ENCODE data around the gene ANGPT4.

The ANGPT4 gene

DNA sequence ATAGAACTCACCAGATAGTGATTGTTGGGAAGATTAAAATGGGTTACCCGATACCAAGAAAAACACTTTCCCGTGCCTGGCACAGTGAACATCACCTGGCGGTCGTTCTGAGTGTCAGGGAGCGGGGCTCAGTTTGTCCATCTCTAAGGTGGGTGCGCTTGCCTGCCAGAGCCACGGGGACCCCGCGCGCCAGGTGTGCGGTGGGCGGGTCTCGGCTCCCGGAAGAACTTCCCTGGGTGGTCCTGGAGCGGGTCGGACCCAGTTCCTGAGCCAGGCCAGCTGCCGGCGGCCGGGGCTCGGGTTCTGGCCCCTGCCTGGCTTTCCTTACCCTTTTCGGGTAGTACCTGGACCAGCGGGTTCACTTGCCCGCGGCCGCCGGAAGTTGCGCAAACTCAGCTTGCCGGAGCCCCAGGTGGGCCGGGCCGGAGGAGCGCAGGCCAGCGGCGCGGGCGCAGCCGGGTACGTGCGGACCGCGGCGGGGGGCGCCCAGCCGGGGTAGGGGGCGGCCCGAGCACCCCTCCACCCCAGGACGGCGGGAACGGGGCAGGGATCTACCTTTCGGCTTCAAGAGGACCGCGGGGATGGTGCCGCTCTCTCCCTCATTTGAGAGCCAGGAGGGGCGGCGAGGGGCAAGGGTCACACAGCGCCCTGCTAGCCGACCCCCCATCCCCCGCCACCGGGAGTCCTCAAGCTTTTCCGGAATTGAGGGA, 75.1 kb downstream of the ANGPT4 start:
- no peak overlapping the region for H2AFZ ChIP-seq (ENCODE audit: low read length)
- peaks cover 37% of the 10 kb centered on the region for H3K4me1 ChIP-seq (ENCODE audit: insufficient read depth, low read length, severe bottlenecking)
- TF ChIP-seq EZH2 (IDR thresholded peaks at IDR 0.05; ENCODE audit: borderline replicate concordance, low read length), result no peak
- TF ChIP-seq, protein P1, sequence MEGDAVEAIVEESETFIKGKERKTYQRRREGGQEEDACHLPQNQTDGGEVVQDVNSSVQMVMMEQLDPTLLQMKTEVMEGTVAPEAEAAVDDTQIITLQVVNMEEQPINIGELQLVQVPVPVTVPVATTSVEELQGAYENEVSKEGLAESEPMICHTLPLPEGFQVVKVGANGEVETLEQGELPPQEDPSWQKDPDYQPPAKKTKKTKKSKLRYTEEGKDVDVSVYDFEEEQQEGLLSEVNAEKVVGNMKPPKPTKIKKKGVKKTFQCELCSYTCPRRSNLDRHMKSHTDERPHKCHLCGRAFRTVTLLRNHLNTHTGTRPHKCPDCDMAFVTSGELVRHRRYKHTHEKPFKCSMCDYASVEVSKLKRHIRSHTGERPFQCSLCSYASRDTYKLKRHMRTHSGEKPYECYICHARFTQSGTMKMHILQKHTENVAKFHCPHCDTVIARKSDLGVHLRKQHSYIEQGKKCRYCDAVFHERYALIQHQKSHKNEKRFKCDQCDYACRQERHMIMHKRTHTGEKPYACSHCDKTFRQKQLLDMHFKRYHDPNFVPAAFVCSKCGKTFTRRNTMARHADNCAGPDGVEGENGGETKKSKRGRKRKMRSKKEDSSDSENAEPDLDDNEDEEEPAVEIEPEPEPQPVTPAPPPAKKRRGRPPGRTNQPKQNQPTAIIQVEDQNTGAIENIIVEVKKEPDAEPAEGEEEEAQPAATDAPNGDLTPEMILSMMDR (IDR thresholded peaks at IDR 0.05; ENCODE audit: low read length), result no peak
- no peaks in the 10 kb centered on the region for H3K36me3 ChIP-seq (ENCODE audit: insufficient read depth, low read length)
- H3K9me3 ChIP-seq (ENCODE audit: low read length), result no peaks in the 10 kb centered on the region
- no peaks in the 10 kb centered on the region for H3K79me2 ChIP-seq (ENCODE audit: insufficient read depth, low read length)
- H3K9me2 ChIP-seq (ENCODE audit: low read depth, low read length), result no peaks in the 10 kb centered on the region
- no peaks in the 10 kb centered on the region for H4K20me1 ChIP-seq (ENCODE audit: insufficient read depth, low read length)
- H3K9ac ChIP-seq (ENCODE audit: low read length), result peak overlapping the region; percentile 50; the same call in 1 of the 2 replicates
- no peaks in the 10 kb centered on the region; the same call in 1 of the 2 replicates for H3K27me3 ChIP-seq (ENCODE audit: insufficient read depth, low read length)
- H3F3A ChIP-seq (ENCODE audit: insufficient read depth, low read length), result no peaks in the 10 kb centered on the region
- H3K27ac ChIP-seq (ENCODE audit: low read depth, low read length, poor library complexity, severe bottlenecking), result no peak overlapping the region
- peak overlapping the region; percentile 58 for H3K4me3 ChIP-seq (ENCODE audit: low read depth, low read length, poor library complexity, severe bottlenecking)
- peak overlapping the region; percentile 65 for H3K4me2 ChIP-seq (ENCODE audit: low read length)

DNA sequence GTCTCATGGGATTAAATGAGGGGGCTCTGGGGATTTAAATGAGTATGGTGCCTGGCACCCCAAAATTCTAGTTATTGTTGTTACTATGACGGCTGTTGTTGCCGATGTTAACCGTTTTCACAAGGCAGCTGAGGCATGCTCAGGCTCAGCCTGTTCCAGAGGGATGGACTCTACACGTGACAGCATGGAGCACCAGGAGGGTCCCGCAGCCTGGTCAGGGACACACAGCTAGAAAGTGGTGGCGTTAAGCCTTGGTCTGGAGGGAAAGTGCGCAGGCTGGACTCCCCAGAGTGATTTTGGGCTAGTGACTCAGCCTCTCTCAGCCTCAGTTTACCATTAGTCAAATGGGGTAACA, 75.7 kb downstream of the ANGPT4 start:
- Histone ChIP-seq H3K79me2 (ENCODE audit: insufficient read depth, low read length) (no peaks in the 10 kb centered on the region), H3K9ac (ENCODE audit: low read length) (no peak overlapping the region; the same call in 1 of the 2 replicates), H3K27ac (ENCODE audit: low read depth, low read length, poor library complexity, severe bottlenecking) (no peak overlapping the region), H2AFZ (ENCODE audit: low read length) (no peak overlapping the region), H3K4me2 (ENCODE audit: low read length) (peak overlapping the region; percentile 65; the same call in 1 of the 2 replicates), H3K36me3 (ENCODE audit: insufficient read depth, low read length) (no peaks in the 10 kb centered on the region), H3K27me3 (ENCODE audit: insufficient read depth, low read length) (no peaks in the 10 kb centered on the region; the same call in 1 of the 2 replicates), H3K4me3 (ENCODE audit: low read depth, low read length, poor library complexity, severe bottlenecking) (peak overlapping the region; percentile 58), H3K9me2 (ENCODE audit: low read depth, low read length) (no peaks in the 10 kb centered on the region), H3F3A (ENCODE audit: insufficient read depth, low read length) (no peaks in the 10 kb centered on the region), H3K9me3 (ENCODE audit: low read length) (no peaks in the 10 kb centered on the region), H4K20me1 (ENCODE audit: insufficient read depth, low read length) (no peaks in the 10 kb centered on the region), H3K4me1 (ENCODE audit: insufficient read depth, low read length, severe bottlenecking) (peaks cover 37% of the 10 kb centered on the region)
- no peak for TF ChIP-seq EZH2 (IDR thresholded peaks at IDR 0.05; ENCODE audit: borderline replicate concordance, low read length)
- TF ChIP-seq, protein P1 (IDR thresholded peaks at IDR 0.05; ENCODE audit: low read length), result no peak

DNA sequence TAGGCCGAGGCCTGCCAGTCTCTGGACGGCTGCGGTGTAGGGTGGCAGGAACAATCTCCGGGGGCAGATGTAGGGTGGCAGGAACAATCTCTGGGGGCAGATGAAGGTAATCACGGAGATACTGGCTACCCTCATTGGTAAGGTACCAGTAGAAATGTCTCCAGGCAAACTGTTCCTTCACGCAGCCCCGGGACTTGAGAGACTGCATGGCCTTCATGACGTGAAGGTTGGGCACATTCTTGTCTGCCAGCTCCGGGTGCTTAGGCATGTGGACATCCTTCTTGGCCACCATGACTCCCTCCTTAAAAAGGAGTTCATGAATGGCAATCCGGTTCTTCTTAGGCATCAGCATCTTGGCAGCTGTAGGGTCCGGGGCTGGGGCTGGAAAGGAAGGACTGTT, 76.5 kb downstream of the ANGPT4 start:
- Histone ChIP-seq H3K9me3 (ENCODE audit: low read length) (no peaks in the 10 kb centered on the region), H3K4me2 (ENCODE audit: low read length) (no peak overlapping the region), H3K9me2 (ENCODE audit: low read depth, low read length) (no peaks in the 10 kb centered on the region), H3F3A (ENCODE audit: insufficient read depth, low read length) (no peaks in the 10 kb centered on the region), H3K9ac (ENCODE audit: low read length) (no peak overlapping the region), H3K79me2 (ENCODE audit: insufficient read depth, low read length) (no peaks in the 10 kb centered on the region), H3K36me3 (ENCODE audit: insufficient read depth, low read length) (no peaks in the 10 kb centered on the region), H3K4me3 (ENCODE audit: low read depth, low read length, poor library complexity, severe bottlenecking) (no peak overlapping the region), H3K27me3 (ENCODE audit: insufficient read depth, low read length) (no peaks in the 10 kb centered on the region; the same call in 1 of the 2 replicates), H2AFZ (ENCODE audit: low read length) (no peak overlapping the region), H3K27ac (ENCODE audit: low read depth, low read length, poor library complexity, severe bottlenecking) (no peak overlapping the region), H3K4me1 (ENCODE audit: insufficient read depth, low read length, severe bottlenecking) (peaks cover 35% of the 10 kb centered on the region), H4K20me1 (ENCODE audit: insufficient read depth, low read length) (no peaks in the 10 kb centered on the region)
- TF ChIP-seq EZH2 (IDR thresholded peaks at IDR 0.05; ENCODE audit: borderline replicate concordance, low read length), result no peak
- TF ChIP-seq, protein P1 (IDR thresholded peaks at IDR 0.05; ENCODE audit: low read length), result no peak

Data from OCI-LY1 (cell line).